IPS-11a (cell line): ENCODE data around the gene MYO5A.

ENCODE experiments used
- H3K4me3 ChIP-seq: one replicate; pipeline ENCODE4 v1.5.1; 2013; ENCODE audit warnings: low read depth, low read length, control low read depth

The MYO5A gene

DNA sequence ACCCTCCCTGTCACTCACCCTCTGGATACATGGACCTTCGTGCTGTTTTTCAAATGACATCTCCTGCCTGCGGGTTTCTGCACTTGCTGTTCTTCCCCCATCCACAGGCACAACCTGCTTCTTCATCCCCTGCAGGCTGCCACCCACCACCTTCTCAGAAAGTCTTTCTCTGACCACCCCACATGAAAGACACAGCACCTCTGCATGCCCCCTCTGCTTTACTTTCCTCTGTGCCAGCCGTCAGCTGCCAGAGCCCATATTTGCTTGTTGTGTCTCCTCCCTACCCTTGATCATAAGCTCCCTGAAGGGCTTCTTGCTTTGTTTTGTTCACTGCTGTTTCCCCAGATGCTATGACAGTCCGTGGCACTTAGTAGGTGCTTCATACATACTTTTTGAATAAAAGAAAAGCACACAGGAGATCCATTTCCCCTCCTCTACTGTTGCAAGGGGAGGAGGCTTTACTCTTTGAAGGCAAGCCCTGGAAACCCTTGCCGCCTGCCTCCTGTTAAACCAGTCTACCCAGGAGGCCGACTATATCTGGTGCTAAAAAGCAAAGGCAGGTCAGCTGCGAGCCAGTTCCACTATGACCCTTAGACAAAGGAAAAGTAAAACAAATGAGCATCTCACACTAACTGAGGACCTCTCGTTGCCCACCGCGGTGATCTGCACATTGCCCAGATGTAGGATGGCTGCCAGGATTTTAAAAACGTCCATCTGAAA is 265.0 kb downstream of the MYO5A start:
- H3K4me3 ChIP-seq: no peak overlapping the region

DNA sequence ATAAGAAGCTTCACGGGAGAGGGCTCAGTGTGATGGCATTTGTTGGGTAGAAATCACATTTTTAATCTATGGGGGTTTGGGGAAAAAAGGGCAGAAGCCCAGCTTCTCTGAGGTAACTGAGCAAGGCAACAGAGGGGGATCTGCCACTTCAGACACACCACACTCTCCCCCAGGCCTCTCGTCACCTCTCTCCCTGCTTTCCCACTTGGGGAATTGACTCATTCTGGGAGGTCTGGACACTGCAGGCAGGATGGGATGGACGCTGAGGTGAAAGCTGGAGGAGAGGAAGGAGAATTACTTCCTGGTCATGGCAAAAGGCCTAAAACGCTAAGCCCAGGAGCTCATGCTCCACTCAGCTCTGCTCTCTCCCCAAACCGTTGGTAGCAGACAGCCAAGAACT is 266.3 kb downstream of the MYO5A start:
- no peak overlapping the region for H3K4me3 ChIP-seq

DNA sequence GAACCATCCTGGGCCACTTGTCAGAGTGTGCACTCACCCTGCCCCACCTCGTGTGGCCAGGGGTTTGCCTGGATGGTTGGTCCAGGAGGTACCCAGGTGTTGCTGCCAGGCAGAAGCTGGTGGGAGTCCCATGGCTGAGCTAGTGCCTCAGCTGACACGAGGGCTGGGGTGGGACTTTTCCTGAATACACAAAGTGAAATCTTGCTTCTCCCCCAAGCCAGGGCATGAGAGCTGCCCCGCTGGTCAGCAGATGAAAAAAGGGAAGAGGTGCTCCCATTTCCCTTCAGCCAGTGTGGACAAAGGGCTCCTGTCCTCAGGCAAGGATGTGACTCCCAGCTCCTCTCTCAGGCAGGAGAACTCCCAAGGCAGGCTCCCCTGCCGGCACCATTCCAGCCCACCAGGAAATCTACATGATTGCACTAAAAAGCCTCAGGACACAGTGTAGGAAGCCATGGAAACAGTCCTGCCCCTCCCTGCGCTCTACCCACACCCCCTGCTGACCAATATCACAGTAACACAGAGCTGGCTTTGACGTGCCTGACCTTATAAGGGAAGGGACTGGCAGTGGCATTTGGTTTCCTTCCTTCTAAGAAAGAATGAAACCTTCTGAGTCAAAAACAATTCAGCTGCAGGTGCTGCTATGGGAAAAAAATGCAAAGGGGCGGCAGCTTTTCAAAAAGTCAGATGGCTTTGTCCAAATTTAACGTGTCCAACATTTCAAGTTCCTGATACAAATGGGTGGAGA is 267.0 kb downstream of the MYO5A start:
- H3K4me3 ChIP-seq: no peak overlapping the region

DNA sequence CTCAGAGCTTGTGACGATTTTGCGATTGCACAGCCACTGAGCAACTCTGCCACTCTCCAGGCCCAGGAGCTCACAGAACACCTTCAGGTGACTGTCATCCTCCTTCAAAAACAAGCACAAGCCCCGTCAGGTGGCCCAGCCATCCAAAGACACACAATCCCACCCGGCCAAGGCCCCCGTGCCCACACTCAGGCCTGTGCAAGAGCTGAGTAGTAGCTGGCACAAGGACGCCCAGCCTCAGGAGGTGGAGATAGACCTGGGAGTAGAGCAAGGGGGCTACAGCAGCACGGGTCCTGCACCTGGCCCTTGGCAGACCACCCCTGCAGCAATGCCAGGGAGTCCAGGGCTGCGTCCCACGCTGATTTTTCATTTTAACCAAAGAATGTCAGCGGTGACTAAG is 267.7 kb downstream of the MYO5A start:
- H3K4me3 ChIP-seq: no peak overlapping the region

DNA sequence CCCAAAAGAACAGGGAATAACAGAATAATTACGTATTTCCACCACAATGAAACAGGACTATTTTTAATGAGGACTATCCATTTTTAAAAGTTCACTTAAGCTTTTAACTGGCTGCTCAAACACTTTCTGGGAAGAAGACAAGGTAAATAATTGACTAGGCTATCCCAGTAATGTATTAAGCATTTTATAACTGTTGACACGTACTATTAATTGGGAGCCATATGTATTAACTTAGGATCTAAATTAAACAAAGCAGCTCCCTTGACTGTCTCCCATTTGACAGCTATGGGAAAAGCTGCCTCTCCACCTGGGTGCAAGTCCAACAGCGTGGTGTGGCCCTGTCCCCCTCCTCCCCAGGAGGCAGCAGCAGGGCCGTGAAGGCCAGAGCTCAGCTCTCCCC is 269.2 kb downstream of the MYO5A start:
- no peak overlapping the region for H3K4me3 ChIP-seq

DNA sequence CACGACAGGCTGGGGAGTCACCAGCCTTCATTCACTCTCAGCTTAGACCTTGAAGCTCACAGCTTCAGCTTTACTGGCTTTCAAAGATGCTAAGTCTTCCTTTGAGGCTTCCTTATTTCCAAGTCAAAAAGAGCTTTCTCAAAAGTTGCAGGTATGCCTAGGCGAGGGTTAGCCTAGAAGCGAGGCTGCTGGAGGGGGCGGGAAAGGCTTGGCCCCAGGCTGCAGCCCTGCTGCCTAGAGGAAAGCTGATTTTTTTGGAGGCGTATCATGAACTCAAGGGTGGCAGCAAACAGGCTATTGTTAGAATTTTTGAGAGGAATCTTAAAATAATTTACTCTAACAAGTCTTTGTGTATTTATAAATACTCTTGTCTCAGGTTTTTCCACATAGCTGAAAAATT is 270.2 kb downstream of the MYO5A start:
- no peak overlapping the region for H3K4me3 ChIP-seq

DNA sequence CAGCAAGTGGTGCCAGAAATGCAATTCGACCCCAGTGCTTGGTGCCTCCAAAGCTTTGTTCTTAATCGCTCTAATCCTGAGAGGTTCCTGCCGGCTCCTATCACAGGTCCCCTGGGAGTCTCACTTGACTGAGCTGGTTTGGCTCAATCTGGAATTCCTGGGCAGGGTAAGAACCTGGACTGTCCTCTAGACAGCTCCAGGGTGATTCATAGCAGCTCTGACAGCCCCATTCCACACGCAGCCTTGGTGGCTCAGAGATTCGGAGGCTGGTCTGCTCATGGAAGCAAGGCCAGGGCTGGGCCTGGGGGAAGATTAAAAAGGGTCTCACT is 271.0 kb downstream of the MYO5A start:
- no peak overlapping the region for H3K4me3 ChIP-seq
